GM19324 (cell line): Measurements from ENCODE around the gene FCRL4.
"Not testable (repeated sequence)": the region's sequence is repeated elsewhere in the genome, so short reads cannot be mapped to it uniquely, and the experiment has no call there.

Source experiments
- ATAC-seq: cut with Tn5 transposase; IDR thresholded peaks from one replicate; pipeline ENCODE4 v1.9.1; 2021; ENCODE audit warnings: mild to moderate bottlenecking, moderate library complexity; ENCODE audit not compliant: unreplicated experiment, low FRiP score

FCRL4 gene

GRCh38 chr1:157558119-157558518 lies 39.8 kb downstream of the FCRL4 start:
- ATAC-seq, result no peak

GRCh38 chr1:157551694-157552693 lies 45.9 kb downstream of the FCRL4 start, which contains the start of gene FCRL5:
TSS of gene FCRL5 (minus strand) at chr1:157552515. CDS start at chr1:157552362, 153 bp downstream.
- ATAC-seq, result peak; percentile 69

- not testable (repeated sequence) for ATAC-seq
Observed at GRCh38 chr1:157548081-157548480, 49.8 kb downstream of the FCRL4 start.

DNA sequence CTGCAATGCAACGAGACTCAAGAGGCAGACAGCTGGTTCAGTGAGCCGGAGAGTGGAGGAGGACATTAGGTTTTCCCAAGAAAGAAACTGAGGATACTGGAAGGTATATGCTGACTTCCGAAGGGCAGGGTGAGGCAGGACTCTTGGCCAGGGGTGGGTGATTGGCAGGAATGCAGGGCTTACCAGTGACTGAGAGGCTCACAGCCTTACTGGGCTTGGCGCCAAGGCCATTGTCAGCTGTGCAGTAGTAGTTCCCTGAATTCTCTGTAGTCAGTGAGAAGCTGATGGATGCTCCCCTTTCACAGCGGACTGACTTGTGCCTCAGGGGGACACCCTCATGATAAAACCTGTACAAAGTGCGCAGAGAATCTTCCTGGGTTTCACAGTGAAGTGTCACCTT lies 55.2 kb downstream of the FCRL4 start:
- ATAC-seq, result no peak

DNA sequence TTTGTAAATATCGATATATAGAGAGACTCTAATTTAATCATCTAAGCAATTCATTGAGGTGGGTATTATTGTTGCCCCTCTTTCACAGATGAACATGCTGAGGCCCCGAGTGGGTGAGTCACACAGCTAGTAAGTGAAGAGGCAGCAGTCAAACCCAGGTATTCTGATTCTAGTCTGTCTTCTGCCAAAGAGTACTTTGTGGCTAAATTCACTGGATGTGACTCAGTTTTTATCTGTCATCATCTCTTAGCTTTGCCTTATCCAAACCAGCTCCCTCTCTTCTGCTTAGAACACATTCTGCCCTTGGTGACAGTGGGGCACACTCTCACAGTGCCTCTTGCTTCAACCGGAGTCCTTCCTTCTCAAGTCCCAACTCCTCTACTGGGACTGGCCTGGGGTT lies 57.0 kb downstream of the FCRL4 start:
- no peak for ATAC-seq

DNA sequence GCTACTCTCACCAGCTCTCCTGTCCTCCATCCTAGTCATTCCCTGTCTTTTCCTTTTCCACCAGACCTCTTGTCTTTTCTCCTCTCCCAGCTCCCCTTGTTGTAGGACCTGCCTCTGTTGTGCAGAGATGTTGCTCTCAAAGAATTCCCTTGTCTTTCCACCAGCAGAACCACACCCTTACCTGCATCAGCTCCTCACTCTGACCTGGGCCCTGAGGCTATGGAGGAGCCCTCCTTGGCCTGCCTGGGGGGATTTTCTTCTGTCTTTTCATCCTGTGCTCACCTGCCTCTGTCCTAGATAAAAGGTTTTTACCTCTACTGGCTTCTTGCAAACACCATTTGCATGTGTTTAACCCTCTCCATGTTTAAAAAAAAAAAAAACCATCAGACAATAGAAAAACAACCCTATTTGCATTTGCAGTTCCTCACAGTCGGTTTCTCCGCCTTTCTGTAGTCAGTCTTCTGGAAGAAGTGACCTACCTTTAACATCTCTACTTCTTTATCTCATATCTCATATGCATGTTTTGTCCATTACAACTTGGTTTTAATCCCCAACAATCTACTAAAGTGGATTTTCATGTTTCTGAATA lies 57.6 kb downstream of the FCRL4 start:
- peak; percentile 57 for ATAC-seq

- ATAC-seq, result no peak
Observed at GRCh38 chr1:157539568-157539967, 58.3 kb downstream of the FCRL4 start.

- no peak for ATAC-seq
Observed at GRCh38 chr1:157532569-157532968, 65.3 kb downstream of the FCRL4 start.

- peak; percentile 73 for ATAC-seq
Observed at GRCh38 chr1:157523774-157524493, 74.0 kb downstream of the FCRL4 start.
